HepG2 (cell line): ENCODE data around the gene USP32. TPM values are rescaled to one million over a fixed set of nuclear protein-coding genes. Genes with fewer than 3 reads are reported as not detected.

Experiments used
- CEBPG ChIP-seq: IDR thresholded peaks from 2 replicates; pipeline ENCODE4 v1.6.1; 2016
- HDAC6 ChIP-seq: fragments of 200-600 bp; sonication (generic); IDR thresholded peaks from 2 replicates; pipeline ENCODE4 v1.7.0; 2017; ENCODE audit warnings: mild to moderate bottlenecking, antibody characterized with exemption, low read length, low read depth
- ISL2 ChIP-seq: sonication (generic); formaldehyde crosslinking; IDR thresholded peaks from 2 replicates; pipeline ENCODE4 v1.5.0; 2020; ENCODE audit warnings: missing genetic modification reagents
- KLF16 ChIP-seq, 2 experiments: sonication (generic) in 1 of 2; formaldehyde crosslinking in 1 of 2; IDR thresholded peaks; 2 replicates each; pipeline versions ENCODE4 v1.6.1 to v1.8.0; 2016 to 2023; ENCODE audit warnings: missing genetic modification reagents in 2 of 2, missing compliant biosample characterization in 1 of 2
- PTBP1 ChIP-seq: fragments of 200-400 bp; formaldehyde crosslinking; IDR thresholded peaks from 2 replicates; pipeline ENCODE4 v1.6.1; 2018; ENCODE audit warnings: low read length, low read depth; ENCODE audit not compliant: poor library complexity, severe bottlenecking
- RARA ChIP-seq: IDR thresholded peaks from 2 replicates; pipeline ENCODE4 v1.6.1; 2016; ENCODE audit warnings: missing genetic modification reagents, missing compliant biosample characterization
- RXRB ChIP-seq: IDR thresholded peaks from 2 replicates; pipeline ENCODE4 v1.6.1; 2016; ENCODE audit warnings: borderline replicate concordance, missing genetic modification reagents, missing compliant biosample characterization
- SAP130 ChIP-seq: IDR thresholded peaks from 2 replicates; pipeline ENCODE4 v1.6.1; 2016; ENCODE audit warnings: low read depth
- TCF7L2 ChIP-seq: IDR thresholded peaks from 2 replicates; pipeline ENCODE4 v1.6.1; 2011; ENCODE audit warnings: mild to moderate bottlenecking, low read depth, low read length, moderate library complexity
- TP53 ChIP-seq: sonication (generic); formaldehyde crosslinking; conservative IDR thresholded peaks from 2 replicates; pipeline ENCODE4 v1.4.0; 2020; ENCODE audit warnings: missing genetic modification reagents
- ZBTB3 ChIP-seq: sonication (generic); formaldehyde crosslinking; IDR thresholded peaks from 2 replicates; pipeline ENCODE4 v1.4.0; 2020; ENCODE audit warnings: low read depth, mild to moderate bottlenecking, moderate library complexity, missing genetic modification reagents, borderline replicate concordance
- ZBTB38 ChIP-seq: sonication (generic); formaldehyde crosslinking; IDR thresholded peaks from 2 replicates; pipeline ENCODE4 v1.5.1; 2020; ENCODE audit warnings: mild to moderate bottlenecking, missing genetic modification reagents
- ZMAT3 ChIP-seq: sonication (generic); formaldehyde crosslinking; conservative IDR thresholded peaks from 2 replicates; pipeline ENCODE4 v1.7.0; 2021; ENCODE audit warnings: missing genetic modification reagents
- ZNF333 ChIP-seq: sonication (generic); formaldehyde crosslinking; IDR thresholded peaks from 2 replicates; pipeline ENCODE4 v1.4.0; 2020; ENCODE audit warnings: mild to moderate bottlenecking, missing genetic modification reagents, borderline replicate concordance
- ZNF337 ChIP-seq: sonication (generic); formaldehyde crosslinking; IDR thresholded peaks from 2 replicates; pipeline ENCODE4 v1.5.1; 2020; ENCODE audit warnings: missing genetic modification reagents, low read depth, mild to moderate bottlenecking, borderline replicate concordance
- ZNF563 ChIP-seq: sonication (generic); formaldehyde crosslinking; IDR thresholded peaks from 2 replicates; pipeline ENCODE4 v1.8.0; 2022; ENCODE audit warnings: mild to moderate bottlenecking, moderate library complexity, missing genetic modification reagents
- ZNF713 ChIP-seq: sonication (generic); formaldehyde crosslinking; IDR thresholded peaks from 2 replicates; pipeline ENCODE4 v1.4.0; 2020; ENCODE audit warnings: mild to moderate bottlenecking, missing genetic modification reagents
- ZNF792 ChIP-seq: IDR thresholded peaks from 2 replicates; pipeline ENCODE4 v1.6.1; 2016
- ZSCAN22 ChIP-seq: sonication (generic); formaldehyde crosslinking; IDR thresholded peaks from 2 replicates; pipeline ENCODE4 v1.4.0; 2020; ENCODE audit warnings: mild to moderate bottlenecking, missing genetic modification reagents
- polyA plus RNA-seq, 8 experiments: library from polyadenylated mRNA; depleted of rRNA in 3 of 8; stranded (reverse) in 7 of 8; unstranded in 1 of 8; fragments of >200 nt; fragmentation: Illumina TruSeq in 4 of 8; extraction: Trizol in 4 of 8; gene quantifications; 2 replicates each; pipeline versions ENCODE4 v1.2.1 to v1.2.3, GENCODE V29; 2011 to 2016; ENCODE audit warnings: low read depth in 4 of 8, missing spikeins in 1 of 8, mixed read lengths in 1 of 8; ENCODE audit not compliant: insufficient read depth in 1 of 8
- total RNA-seq, 5 experiments: library from RNA; depleted of rRNA; stranded (reverse); fragments of >200 nt; fragmentation: Illumina TruSeq; extraction: Trizol; gene quantifications; 2 replicates each; pipeline ENCODE4 v1.2.3, GENCODE V29; 2016; ENCODE audit warnings: low read depth in 1 of 5
- TF ChIP-seq, protein P1 (sequence below): IDR thresholded peaks from 2 replicates; pipeline ENCODE4 v1.6.1; 2016; ENCODE audit warnings: low read depth, borderline replicate concordance
- TF ChIP-seq, protein P2 (sequence below): sonication (generic); formaldehyde crosslinking; IDR thresholded peaks from 2 replicates; pipeline ENCODE4 v1.4.0; 2020; ENCODE audit warnings: missing genetic modification reagents, borderline replicate concordance
- TF ChIP-seq, protein P3 (sequence below): IDR thresholded peaks from 2 replicates; pipeline ENCODE4 v1.6.1; 2016; ENCODE audit warnings: mild to moderate bottlenecking, missing biosample characterization, missing genetic modification reagents
- TF ChIP-seq, protein P4 (sequence below): fragments of 450-650 bp; IDR thresholded peaks from 2 replicates; pipeline ENCODE4 v1.6.1; 2017; ENCODE audit warnings: mild to moderate bottlenecking
- TF ChIP-seq, protein P5 (sequence below): sonication (generic); formaldehyde crosslinking; IDR thresholded peaks from 2 replicates; pipeline ENCODE4 v1.4.0; 2020; ENCODE audit warnings: missing genetic modification reagents

Gene USP32
- total and polyA plus RNA-seq, 2 of the 13 experiments (the other 11 are each of a cell fraction or from before 2014, with no cell fraction given), result 24.9 to 39.9 TPM

DNA sequence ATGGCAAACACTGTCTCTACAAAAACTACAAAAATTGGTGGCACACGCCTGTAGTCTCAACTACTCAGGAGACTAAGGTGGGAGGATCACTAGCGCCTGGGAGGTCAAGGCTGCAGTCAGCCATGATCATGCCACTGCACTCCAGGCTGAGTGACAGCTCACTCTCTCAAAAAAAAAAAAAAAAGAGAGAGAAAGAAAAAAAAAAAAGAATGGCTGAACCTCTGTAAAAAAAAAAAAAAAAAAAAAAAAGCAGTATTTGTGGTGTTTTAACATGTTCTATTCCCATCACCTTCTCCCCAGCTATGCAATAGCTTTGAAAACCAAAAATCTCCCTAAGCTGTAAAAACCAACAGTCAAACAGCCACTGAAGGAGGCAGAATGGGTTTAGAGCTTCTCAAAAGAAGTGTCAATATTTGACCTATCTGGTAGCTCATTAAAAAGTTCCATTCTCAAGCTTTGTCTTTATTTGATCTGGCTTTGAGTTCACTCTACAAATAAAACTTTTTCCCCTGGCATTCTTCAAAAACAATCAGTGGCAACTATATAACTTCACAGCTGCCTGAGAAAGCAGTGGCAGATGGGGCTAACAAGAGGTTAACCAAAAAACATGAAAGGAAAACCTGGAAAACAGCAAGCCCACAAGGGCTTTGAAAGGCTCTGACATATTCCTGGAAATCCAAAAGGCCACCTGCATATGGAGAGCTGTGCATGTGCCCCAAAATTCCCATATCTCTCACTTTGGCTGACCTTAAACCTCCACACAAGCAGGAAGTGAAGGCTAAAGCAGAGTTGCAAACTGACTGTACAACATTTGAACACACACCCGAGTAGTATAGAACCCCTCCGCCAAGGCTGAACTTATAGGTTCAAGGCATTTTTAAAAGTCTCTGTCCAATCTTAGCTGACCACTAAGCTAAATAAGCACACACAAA, 36.0 kb downstream of the USP32 start (continued):
- TF ChIP-seq TCF7L2, result peak; percentile 48; the same call in 1 of the 2 replicates
- peak; percentile 69 for TF ChIP-seq RXRB
- TF ChIP-seq, protein P1, sequence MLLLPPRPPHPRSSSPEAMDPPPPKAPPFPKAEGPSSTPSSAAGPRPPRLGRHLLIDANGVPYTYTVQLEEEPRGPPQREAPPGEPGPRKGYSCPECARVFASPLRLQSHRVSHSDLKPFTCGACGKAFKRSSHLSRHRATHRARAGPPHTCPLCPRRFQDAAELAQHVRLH (CRISPR knock-in tag), result peak; percentile 59; the same call in 1 of the 2 replicates
- no peak for TF ChIP-seq ZBTB38 (CRISPR knock-in tag)
- no peak for TF ChIP-seq ZNF563
- peak; percentile 95 for TF ChIP-seq RARA
- no peak for TF ChIP-seq CEBPG (CRISPR knock-in tag)
- 0 out of 2 replicates have a peak, but pooled peaks have one; percentile 40 for TF ChIP-seq ZBTB3 (CRISPR knock-in tag)
- TF ChIP-seq, protein P2, sequence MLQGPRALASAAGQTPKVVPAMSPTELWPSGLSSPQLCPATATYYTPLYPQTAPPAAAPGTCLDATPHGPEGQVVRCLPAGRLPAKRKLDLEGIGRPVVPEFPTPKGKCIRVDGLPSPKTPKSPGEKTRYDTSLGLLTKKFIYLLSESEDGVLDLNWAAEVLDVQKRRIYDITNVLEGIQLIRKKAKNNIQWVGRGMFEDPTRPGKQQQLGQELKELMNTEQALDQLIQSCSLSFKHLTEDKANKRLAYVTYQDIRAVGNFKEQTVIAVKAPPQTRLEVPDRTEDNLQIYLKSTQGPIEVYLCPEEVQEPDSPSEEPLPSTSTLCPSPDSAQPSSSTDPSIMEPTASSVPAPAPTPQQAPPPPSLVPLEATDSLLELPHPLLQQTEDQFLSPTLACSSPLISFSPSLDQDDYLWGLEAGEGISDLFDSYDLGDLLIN (CRISPR knock-in tag), result no peak
- TF ChIP-seq ZMAT3 (CRISPR knock-in tag), result no peak
- TF ChIP-seq SAP130 (CRISPR knock-in tag), result peak; percentile 50
- TF ChIP-seq ZNF713, result no peak
- no peak for TF ChIP-seq ZSCAN22 (CRISPR knock-in tag)
- TF ChIP-seq, protein P3, sequence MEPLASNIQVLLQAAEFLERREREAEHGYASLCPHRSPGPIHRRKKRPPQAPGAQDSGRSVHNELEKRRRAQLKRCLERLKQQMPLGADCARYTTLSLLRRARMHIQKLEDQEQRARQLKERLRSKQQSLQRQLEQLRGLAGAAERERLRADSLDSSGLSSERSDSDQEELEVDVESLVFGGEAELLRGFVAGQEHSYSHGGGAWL (CRISPR knock-in tag), result no peak
- no peak for TF ChIP-seq KLF16 (CRISPR knock-in tag; IDR thresholded peaks at IDR 0.05)
- no peak for TF ChIP-seq ZNF333 (CRISPR knock-in tag)
- TF ChIP-seq, protein P4, sequence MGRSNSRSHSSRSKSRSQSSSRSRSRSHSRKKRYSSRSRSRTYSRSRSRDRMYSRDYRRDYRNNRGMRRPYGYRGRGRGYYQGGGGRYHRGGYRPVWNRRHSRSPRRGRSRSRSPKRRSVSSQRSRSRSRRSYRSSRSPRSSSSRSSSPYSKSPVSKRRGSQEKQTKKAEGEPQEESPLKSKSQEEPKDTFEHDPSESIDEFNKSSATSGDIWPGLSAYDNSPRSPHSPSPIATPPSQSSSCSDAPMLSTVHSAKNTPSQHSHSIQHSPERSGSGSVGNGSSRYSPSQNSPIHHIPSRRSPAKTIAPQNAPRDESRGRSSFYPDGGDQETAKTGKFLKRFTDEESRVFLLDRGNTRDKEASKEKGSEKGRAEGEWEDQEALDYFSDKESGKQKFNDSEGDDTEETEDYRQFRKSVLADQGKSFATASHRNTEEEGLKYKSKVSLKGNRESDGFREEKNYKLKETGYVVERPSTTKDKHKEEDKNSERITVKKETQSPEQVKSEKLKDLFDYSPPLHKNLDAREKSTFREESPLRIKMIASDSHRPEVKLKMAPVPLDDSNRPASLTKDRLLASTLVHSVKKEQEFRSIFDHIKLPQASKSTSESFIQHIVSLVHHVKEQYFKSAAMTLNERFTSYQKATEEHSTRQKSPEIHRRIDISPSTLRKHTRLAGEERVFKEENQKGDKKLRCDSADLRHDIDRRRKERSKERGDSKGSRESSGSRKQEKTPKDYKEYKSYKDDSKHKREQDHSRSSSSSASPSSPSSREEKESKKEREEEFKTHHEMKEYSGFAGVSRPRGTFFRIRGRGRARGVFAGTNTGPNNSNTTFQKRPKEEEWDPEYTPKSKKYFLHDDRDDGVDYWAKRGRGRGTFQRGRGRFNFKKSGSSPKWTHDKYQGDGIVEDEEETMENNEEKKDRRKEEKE, result no peak
- 0 out of 2 replicates have a peak, but pooled peaks have one; percentile 31 for TF ChIP-seq ZNF337
- TF ChIP-seq, protein P5, sequence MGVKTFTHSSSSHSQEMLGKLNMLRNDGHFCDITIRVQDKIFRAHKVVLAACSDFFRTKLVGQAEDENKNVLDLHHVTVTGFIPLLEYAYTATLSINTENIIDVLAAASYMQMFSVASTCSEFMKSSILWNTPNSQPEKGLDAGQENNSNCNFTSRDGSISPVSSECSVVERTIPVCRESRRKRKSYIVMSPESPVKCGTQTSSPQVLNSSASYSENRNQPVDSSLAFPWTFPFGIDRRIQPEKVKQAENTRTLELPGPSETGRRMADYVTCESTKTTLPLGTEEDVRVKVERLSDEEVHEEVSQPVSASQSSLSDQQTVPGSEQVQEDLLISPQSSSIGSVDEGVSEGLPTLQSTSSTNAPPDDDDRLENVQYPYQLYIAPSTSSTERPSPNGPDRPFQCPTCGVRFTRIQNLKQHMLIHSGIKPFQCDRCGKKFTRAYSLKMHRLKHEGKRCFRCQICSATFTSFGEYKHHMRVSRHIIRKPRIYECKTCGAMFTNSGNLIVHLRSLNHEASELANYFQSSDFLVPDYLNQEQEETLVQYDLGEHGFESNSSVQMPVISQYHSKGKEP (CRISPR knock-in tag), result no peak
- TF ChIP-seq TP53 (CRISPR knock-in tag), result no peak
- TF ChIP-seq ISL2 (CRISPR knock-in tag), result peak; percentile 87
- no peak for TF ChIP-seq HDAC6
- no peak for TF ChIP-seq ZNF792 (CRISPR knock-in tag)
- TF ChIP-seq PTBP1, result no peak
